ENCODE data around the gene TPK1.

Gene TPK1

GRCh38 chr7:144516729-144517525 lies 318.9 kb downstream of the TPK1 start:
- Histone ChIP-seq H3K9me3 (no peaks in the 10 kb centered on the region), H3K36me3 (no peaks in the 10 kb centered on the region), H3K4me3 (ENCODE audit: low read depth, low read length) (no peak overlapping the region), H3K27me3 (no peaks in the 10 kb centered on the region), H3K4me1 (no peaks in the 10 kb centered on the region)
- TF ChIP-seq, protein P1, sequence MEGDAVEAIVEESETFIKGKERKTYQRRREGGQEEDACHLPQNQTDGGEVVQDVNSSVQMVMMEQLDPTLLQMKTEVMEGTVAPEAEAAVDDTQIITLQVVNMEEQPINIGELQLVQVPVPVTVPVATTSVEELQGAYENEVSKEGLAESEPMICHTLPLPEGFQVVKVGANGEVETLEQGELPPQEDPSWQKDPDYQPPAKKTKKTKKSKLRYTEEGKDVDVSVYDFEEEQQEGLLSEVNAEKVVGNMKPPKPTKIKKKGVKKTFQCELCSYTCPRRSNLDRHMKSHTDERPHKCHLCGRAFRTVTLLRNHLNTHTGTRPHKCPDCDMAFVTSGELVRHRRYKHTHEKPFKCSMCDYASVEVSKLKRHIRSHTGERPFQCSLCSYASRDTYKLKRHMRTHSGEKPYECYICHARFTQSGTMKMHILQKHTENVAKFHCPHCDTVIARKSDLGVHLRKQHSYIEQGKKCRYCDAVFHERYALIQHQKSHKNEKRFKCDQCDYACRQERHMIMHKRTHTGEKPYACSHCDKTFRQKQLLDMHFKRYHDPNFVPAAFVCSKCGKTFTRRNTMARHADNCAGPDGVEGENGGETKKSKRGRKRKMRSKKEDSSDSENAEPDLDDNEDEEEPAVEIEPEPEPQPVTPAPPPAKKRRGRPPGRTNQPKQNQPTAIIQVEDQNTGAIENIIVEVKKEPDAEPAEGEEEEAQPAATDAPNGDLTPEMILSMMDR (IDR thresholded peaks at IDR 0.05; ENCODE audit: low read depth, low read length): no peak
- DNase-seq: no peak

DNA sequence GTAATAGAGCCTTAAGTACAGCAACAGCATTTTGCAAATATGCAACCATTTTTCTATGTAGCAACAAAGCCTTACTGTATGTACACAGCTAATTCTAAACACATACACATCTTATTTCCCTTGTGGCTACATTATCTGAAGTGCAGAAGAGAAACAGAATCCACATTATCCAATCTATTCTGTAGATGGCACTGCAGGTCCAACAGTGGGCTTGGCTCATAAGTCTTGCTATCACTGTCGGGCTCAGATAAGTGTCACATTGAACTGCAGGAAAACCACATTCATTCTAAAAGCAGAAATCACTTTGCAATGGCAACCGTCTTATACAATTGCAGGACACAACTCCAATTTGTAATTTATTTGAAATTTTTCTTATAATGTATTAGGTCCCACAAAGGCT lies 322.5 kb downstream of the TPK1 start:
- Histone ChIP-seq H3K27me3 (no peaks in the 10 kb centered on the region), H3K4me1 (no peaks in the 10 kb centered on the region), H3K4me3 (ENCODE audit: low read depth, low read length) (no peak overlapping the region), H3K9me3 (no peaks in the 10 kb centered on the region), H3K36me3 (no peaks in the 10 kb centered on the region)
- TF ChIP-seq, protein P1 (IDR thresholded peaks at IDR 0.05; ENCODE audit: low read depth, low read length): no peak
- DNase-seq: no peak

DNA sequence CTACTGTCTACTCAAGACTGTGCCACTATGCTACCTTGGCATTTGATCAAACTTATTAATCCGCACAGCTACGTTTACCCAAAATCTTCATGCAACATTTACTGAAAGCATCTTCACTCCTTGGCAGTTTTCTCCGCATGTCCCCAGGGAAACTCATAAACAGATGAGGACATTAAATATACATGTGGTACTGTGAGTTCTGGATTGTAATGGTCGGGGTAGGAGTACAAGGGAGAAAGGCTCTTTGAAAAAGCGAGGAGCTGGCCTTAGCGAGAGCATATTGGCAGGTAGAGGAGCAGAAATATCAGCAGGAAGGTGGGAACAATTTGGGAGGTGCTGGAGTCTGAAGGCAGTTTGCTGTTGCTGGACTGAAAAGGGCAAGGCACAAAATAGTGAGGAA lies 325.2 kb downstream of the TPK1 start:
- TF ChIP-seq, protein P1 (IDR thresholded peaks at IDR 0.05; ENCODE audit: low read depth, low read length): no peak

DNA sequence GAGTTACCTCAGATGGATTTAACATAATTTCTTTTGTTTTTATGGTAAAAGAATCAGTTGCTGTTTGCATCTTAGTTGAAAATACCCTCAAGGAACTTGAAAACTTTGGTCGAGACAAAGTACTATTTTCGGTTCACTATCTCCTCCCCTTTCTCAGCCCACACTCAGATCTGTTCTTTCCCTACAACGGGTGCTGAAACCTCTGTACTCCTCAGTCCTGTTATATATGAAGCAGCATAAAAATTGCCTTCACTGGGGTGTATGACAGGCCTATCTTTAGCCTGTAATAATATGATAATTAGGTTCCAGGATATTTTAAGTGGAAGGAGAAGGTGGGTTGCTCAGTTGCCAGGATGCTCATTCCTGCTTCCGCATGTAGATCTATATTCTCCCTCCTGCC lies 327.2 kb downstream of the TPK1 start:
- no peaks in the 10 kb centered on the region for H3K36me3 ChIP-seq
- no peaks in the 10 kb centered on the region for H3K9me3 ChIP-seq
- no peak overlapping the region for H3K4me3 ChIP-seq (ENCODE audit: low read depth, low read length)
- no peaks in the 10 kb centered on the region for H3K27me3 ChIP-seq
- no peaks in the 10 kb centered on the region for H3K4me1 ChIP-seq
- TF ChIP-seq, protein P1 (IDR thresholded peaks at IDR 0.05; ENCODE audit: low read depth, low read length): no peak
- no peak for DNase-seq

More for the DNA sequence above, 325.2 kb downstream of the TPK1 start:
- no peak for DNase-seq
- H3K9me3 ChIP-seq: no peaks in the 10 kb centered on the region
- no peaks in the 10 kb centered on the region for H3K27me3 ChIP-seq
- H3K4me1 ChIP-seq: no peaks in the 10 kb centered on the region
- no peak overlapping the region for H3K4me3 ChIP-seq (ENCODE audit: low read depth, low read length)
- no peaks in the 10 kb centered on the region for H3K36me3 ChIP-seq

DNA sequence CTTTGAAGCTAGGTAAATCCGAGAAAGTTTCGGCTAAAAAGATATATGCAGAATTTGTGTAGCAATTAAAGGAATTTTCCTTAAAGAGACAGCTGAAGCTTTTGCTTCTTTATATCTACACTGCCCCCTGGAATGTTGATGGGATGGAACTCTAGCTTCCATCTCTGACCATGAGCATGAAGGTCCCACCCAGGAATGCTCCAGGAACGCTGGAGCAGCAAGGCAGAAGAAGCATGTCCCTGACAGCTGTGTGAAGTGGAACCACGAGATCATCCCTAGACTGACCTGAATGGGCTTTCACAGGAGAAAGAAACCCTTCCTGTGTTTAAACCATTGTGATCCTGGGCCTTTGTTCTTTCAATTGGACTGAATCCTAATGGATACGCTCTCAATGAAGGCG lies 332.6 kb downstream of the TPK1 start:
- DNase-seq: no peak
- Histone ChIP-seq H3K27me3 (no peaks in the 10 kb centered on the region), H3K4me3 (ENCODE audit: low read depth, low read length) (no peak overlapping the region), H3K9me3 (no peaks in the 10 kb centered on the region; the same call in 1 of the 2 replicates), H3K36me3 (no peaks in the 10 kb centered on the region), H3K4me1 (no peaks in the 10 kb centered on the region)
- TF ChIP-seq, protein P1 (IDR thresholded peaks at IDR 0.05; ENCODE audit: low read depth, low read length): no peak

- no peaks in the 10 kb centered on the region for H3K36me3 ChIP-seq
- no peaks in the 10 kb centered on the region for H3K4me1 ChIP-seq
- DNase-seq: no peak
- TF ChIP-seq, protein P1 (IDR thresholded peaks at IDR 0.05; ENCODE audit: low read depth, low read length): no peak
- H3K4me3 ChIP-seq (ENCODE audit: low read depth, low read length): no peak overlapping the region
- no peaks in the 10 kb centered on the region for H3K27me3 ChIP-seq
- no peaks in the 10 kb centered on the region; the same call in 1 of the 2 replicates for H3K9me3 ChIP-seq
These were observed 335.6 kb downstream of the TPK1 start for GRCh38 chr7:144500225-144500624.
